ENCODE results near the gene LDHAL6A.

The LDHAL6A gene

GRCh38 chr11:18490736-18491485 lies 35.3 kb downstream of the LDHAL6A start:
- H3K4me1 Mint-ChIP-seq: no peaks in the 10 kb centered on the region
- H3K36me3 Mint-ChIP-seq (ENCODE audit: low read depth): peaks cover 51% of the 10 kb centered on the region
- H3K4me3 Mint-ChIP-seq: no peak overlapping the region
- no peaks in the 10 kb centered on the region for H3K9me3 Mint-ChIP-seq
- no peak overlapping the region for H3K27ac Mint-ChIP-seq
- TF ChIP-seq CTCF (IDR thresholded peaks at IDR 0.05; ENCODE audit: unreplicated experiment in 3 of 3): no peak
- no peaks in the 10 kb centered on the region for H3K27me3 Mint-ChIP-seq (ENCODE audit: low read depth)

- TF ChIP-seq CTCF (IDR thresholded peaks at IDR 0.05; ENCODE audit: unreplicated experiment in 3 of 3): no peak
- Mint-ChIP-seq H3K36me3 (ENCODE audit: low read depth) (peaks cover 48% of the 10 kb centered on the region), H3K27me3 (ENCODE audit: low read depth) (no peaks in the 10 kb centered on the region), H3K4me3 (no peak overlapping the region), H3K9me3 (no peaks in the 10 kb centered on the region), H3K4me1 (no peaks in the 10 kb centered on the region), H3K27ac (no peak overlapping the region)
Observed at GRCh38 chr11:18491924-18492323, 36.3 kb downstream of the LDHAL6A start.

GRCh38 chr11:18492888-18493287 lies 37.2 kb downstream of the LDHAL6A start:
- H3K27me3 Mint-ChIP-seq (ENCODE audit: low read depth): no peaks in the 10 kb centered on the region
- H3K4me3 Mint-ChIP-seq: no peak overlapping the region
- H3K4me1 Mint-ChIP-seq: no peaks in the 10 kb centered on the region
- peaks cover 48% of the 10 kb centered on the region for H3K36me3 Mint-ChIP-seq (ENCODE audit: low read depth)
- TF ChIP-seq CTCF (IDR thresholded peaks at IDR 0.05; ENCODE audit: unreplicated experiment in 3 of 3): no peak
- no peak overlapping the region for H3K27ac Mint-ChIP-seq
- H3K9me3 Mint-ChIP-seq: no peaks in the 10 kb centered on the region

- H3K9me3 Mint-ChIP-seq: no peaks in the 10 kb centered on the region
- TF ChIP-seq CTCF (IDR thresholded peaks at IDR 0.05; ENCODE audit: unreplicated experiment in 3 of 3): no peak
- peaks cover 48% of the 10 kb centered on the region for H3K36me3 Mint-ChIP-seq (ENCODE audit: low read depth)
- H3K27me3 Mint-ChIP-seq (ENCODE audit: low read depth): no peaks in the 10 kb centered on the region
- H3K27ac Mint-ChIP-seq: no peak overlapping the region
- H3K4me1 Mint-ChIP-seq: no peaks in the 10 kb centered on the region
- H3K4me3 Mint-ChIP-seq: no peak overlapping the region
Observed at GRCh38 chr11:18493310-18493709, 37.7 kb downstream of the LDHAL6A start.

DNA sequence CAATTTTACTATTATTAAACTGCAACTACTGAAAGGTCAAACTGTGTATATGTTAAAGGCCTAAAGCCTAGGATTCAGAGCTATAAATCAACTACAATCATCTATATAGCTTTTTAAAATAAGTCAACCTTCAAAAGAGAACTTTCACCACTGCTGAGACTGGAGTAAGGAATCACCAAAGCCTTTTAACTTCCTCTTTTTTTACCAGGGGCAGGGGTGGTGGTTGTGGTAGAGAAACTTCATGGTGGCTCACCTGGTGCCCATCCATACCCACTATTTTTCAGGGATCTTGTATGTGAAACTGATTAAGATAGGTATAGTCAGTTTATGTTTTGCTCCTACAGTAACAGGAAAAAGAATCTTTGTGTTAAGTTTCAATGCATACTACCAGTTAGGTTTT lies 39.6 kb downstream of the LDHAL6A start:
- no peak overlapping the region for H3K4me3 Mint-ChIP-seq
- H3K27me3 Mint-ChIP-seq (ENCODE audit: low read depth): no peaks in the 10 kb centered on the region
- H3K4me1 Mint-ChIP-seq: no peaks in the 10 kb centered on the region
- no peak overlapping the region for H3K27ac Mint-ChIP-seq
- H3K9me3 Mint-ChIP-seq: no peaks in the 10 kb centered on the region
- H3K36me3 Mint-ChIP-seq (ENCODE audit: low read depth): peaks cover 49% of the 10 kb centered on the region
- no peak for TF ChIP-seq CTCF (IDR thresholded peaks at IDR 0.05; ENCODE audit: unreplicated experiment in 3 of 3)

DNA sequence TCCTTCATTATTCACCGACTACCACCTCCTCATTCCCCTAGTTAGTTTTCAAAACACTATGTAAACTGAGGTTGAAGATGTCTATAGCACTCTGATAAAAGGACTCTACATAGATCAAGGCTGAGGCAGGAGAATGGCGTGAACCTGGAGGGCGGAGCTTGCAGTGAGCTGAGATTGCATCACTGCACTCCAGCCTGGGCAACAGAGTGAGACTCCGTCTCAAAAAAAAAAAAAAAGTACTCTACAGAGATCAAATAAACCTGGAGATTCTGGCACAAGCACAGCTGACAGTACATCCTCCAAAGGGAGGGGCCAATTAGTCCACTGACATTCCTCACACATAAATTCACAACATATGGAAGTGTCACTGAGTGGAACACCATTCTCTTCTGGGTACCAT lies 40.0 kb downstream of the LDHAL6A start:
- TF ChIP-seq CTCF (IDR thresholded peaks at IDR 0.05; ENCODE audit: unreplicated experiment in 3 of 3): no peak
- no peak overlapping the region for H3K4me3 Mint-ChIP-seq
- peaks cover 49% of the 10 kb centered on the region for H3K36me3 Mint-ChIP-seq (ENCODE audit: low read depth)
- no peaks in the 10 kb centered on the region for H3K9me3 Mint-ChIP-seq
- no peak overlapping the region for H3K27ac Mint-ChIP-seq
- no peaks in the 10 kb centered on the region for H3K27me3 Mint-ChIP-seq (ENCODE audit: low read depth)
- no peaks in the 10 kb centered on the region for H3K4me1 Mint-ChIP-seq

All from nephron (organoid).